ENCODE data around the gene DCAF10. TPM values are rescaled to one million over a fixed set of nuclear protein-coding genes. Genes with fewer than 3 reads are reported as not detected.

Gene DCAF10
- total RNA-seq, 1 experiment from 2014 or later = 13.5 TPM

GRCh38 chr9:37790096-37790495 lies 10.5 kb upstream of the DCAF10 start:
- Histone ChIP-seq H3K4me3 (ENCODE audit: low read depth, low read length) (no peak overlapping the region), H3K9me3 (no peaks in the 10 kb centered on the region), H3K4me1 (no peaks in the 10 kb centered on the region), H3K36me3 (ENCODE audit: control insufficient read depth, insufficient read depth, low read length) (no peaks in the 10 kb centered on the region), H3K27me3 (replicated peaks; ENCODE audit: control insufficient read depth, insufficient read depth, low read length) (no peaks in the 10 kb centered on the region)
- no peak for DNase-seq
- POLR2A ChIA-PET = no interaction called here
- BruUV-seq (replicated peaks) = no TSS peak
- H3K4me3 Mint-ChIP-seq (ENCODE audit: unreplicated experiment) = no peak overlapping the region
- no peaks in the 10 kb centered on the region for H3K4me1 Mint-ChIP-seq (ENCODE audit: low read depth, unreplicated experiment)
- no peaks in the 10 kb centered on the region for H3K27me3 Mint-ChIP-seq (ENCODE audit: insufficient read depth, unreplicated experiment)
- CTCF ChIA-PET = no interaction called here
- TF ChIP-seq, protein P1, sequence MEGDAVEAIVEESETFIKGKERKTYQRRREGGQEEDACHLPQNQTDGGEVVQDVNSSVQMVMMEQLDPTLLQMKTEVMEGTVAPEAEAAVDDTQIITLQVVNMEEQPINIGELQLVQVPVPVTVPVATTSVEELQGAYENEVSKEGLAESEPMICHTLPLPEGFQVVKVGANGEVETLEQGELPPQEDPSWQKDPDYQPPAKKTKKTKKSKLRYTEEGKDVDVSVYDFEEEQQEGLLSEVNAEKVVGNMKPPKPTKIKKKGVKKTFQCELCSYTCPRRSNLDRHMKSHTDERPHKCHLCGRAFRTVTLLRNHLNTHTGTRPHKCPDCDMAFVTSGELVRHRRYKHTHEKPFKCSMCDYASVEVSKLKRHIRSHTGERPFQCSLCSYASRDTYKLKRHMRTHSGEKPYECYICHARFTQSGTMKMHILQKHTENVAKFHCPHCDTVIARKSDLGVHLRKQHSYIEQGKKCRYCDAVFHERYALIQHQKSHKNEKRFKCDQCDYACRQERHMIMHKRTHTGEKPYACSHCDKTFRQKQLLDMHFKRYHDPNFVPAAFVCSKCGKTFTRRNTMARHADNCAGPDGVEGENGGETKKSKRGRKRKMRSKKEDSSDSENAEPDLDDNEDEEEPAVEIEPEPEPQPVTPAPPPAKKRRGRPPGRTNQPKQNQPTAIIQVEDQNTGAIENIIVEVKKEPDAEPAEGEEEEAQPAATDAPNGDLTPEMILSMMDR (IDR thresholded peaks at IDR 0.05; ENCODE audit: insufficient read depth in 1 of 2, low read depth in 1 of 2, low read length in 1 of 2, severe bottlenecking in 1 of 2, unreplicated experiment in 1 of 2) = no peak
- H3K9me3 Mint-ChIP-seq (ENCODE audit: unreplicated experiment) = no peaks in the 10 kb centered on the region
- intact Hi-C loops (cut with micrococcal nuclease; ENCODE audit: unreplicated experiment) = no loop called here
- H3K36me3 Mint-ChIP-seq (ENCODE audit: insufficient read depth, unreplicated experiment) = peaks cover 1% of the 10 kb centered on the region
- no peak overlapping the region for H3K27ac Mint-ChIP-seq (ENCODE audit: unreplicated experiment)

GRCh38 chr9:37792122-37792521 lies 8.5 kb upstream of the DCAF10 start:
- Histone ChIP-seq H3K9me3 (no peaks in the 10 kb centered on the region), H3K36me3 (ENCODE audit: control insufficient read depth, insufficient read depth, low read length) (no peaks in the 10 kb centered on the region), H3K4me1 (no peaks in the 10 kb centered on the region), H3K27me3 (replicated peaks; ENCODE audit: control insufficient read depth, insufficient read depth, low read length) (no peaks in the 10 kb centered on the region), H3K4me3 (ENCODE audit: low read depth, low read length) (no peak overlapping the region)
- Mint-ChIP-seq H3K27ac (ENCODE audit: unreplicated experiment) (no peak overlapping the region), H3K27me3 (ENCODE audit: insufficient read depth, unreplicated experiment) (no peaks in the 10 kb centered on the region), H3K36me3 (ENCODE audit: insufficient read depth, unreplicated experiment) (no peaks in the 10 kb centered on the region), H3K4me1 (ENCODE audit: low read depth, unreplicated experiment) (no peaks in the 10 kb centered on the region), H3K4me3 (ENCODE audit: unreplicated experiment) (no peak overlapping the region), H3K9me3 (ENCODE audit: unreplicated experiment) (no peaks in the 10 kb centered on the region)
- no TSS peak for BruUV-seq (replicated peaks)
- POLR2A ChIA-PET = no interaction called here
- no peak for DNase-seq
- CTCF ChIA-PET = no interaction called here
- intact Hi-C loops (cut with micrococcal nuclease; ENCODE audit: unreplicated experiment) = no loop called here
- TF ChIP-seq, protein P1 (IDR thresholded peaks at IDR 0.05; ENCODE audit: insufficient read depth in 1 of 2, low read depth in 1 of 2, low read length in 1 of 2, severe bottlenecking in 1 of 2, unreplicated experiment in 1 of 2) = no peak

GRCh38 chr9:37796232-37796631 lies 4.4 kb upstream of the DCAF10 start:
- Mint-ChIP-seq H3K36me3 (ENCODE audit: insufficient read depth, unreplicated experiment) (no peaks in the 10 kb centered on the region), H3K4me1 (ENCODE audit: low read depth, unreplicated experiment) (peaks cover 9% of the 10 kb centered on the region), H3K4me3 (ENCODE audit: unreplicated experiment) (no peak overlapping the region), H3K27me3 (ENCODE audit: insufficient read depth, unreplicated experiment) (no peaks in the 10 kb centered on the region), H3K27ac (ENCODE audit: unreplicated experiment) (no peak overlapping the region), H3K9me3 (ENCODE audit: unreplicated experiment) (no peaks in the 10 kb centered on the region)
- no peaks in the 10 kb centered on the region for H3K36me3 ChIP-seq (ENCODE audit: control insufficient read depth, insufficient read depth, low read length)
- H3K27me3 ChIP-seq (replicated peaks; ENCODE audit: control insufficient read depth, insufficient read depth, low read length) = no peaks in the 10 kb centered on the region
- no peaks in the 10 kb centered on the region; the same call in 1 of the 2 replicates for H3K4me1 ChIP-seq
- no peaks in the 10 kb centered on the region for H3K9me3 ChIP-seq
- ChIA-PET CTCF (no interaction called here), POLR2A (no interaction called here)
- H3K4me3 ChIP-seq (ENCODE audit: low read depth, low read length) = no peak overlapping the region
- intact Hi-C loops (cut with micrococcal nuclease; ENCODE audit: unreplicated experiment) = no loop called here
- TF ChIP-seq, protein P1 (IDR thresholded peaks at IDR 0.05; ENCODE audit: insufficient read depth in 1 of 2, low read depth in 1 of 2, low read length in 1 of 2, severe bottlenecking in 1 of 2, unreplicated experiment in 1 of 2) = no peak
- no TSS peak for BruUV-seq (replicated peaks)
- DNase-seq = no peak
